Liver (tissue), 9 donors: ENCODE results near the gene CNIH2. TPM values are rescaled to one million over a fixed set of nuclear protein-coding genes. Genes with fewer than 3 reads are reported as not detected.

Source experiments
- DNase-seq: peaks from one replicate; pipeline ENCODE4 v3.0.0-alpha.2; 2017; ENCODE audit warnings: low spot score
- H3K27ac ChIP-seq, 2 donors: one replicate each; pipeline ENCODE4 v1.7.0; 2013; ENCODE audit warnings: inconsistent platforms in 2 of 2, low read length in 2 of 2, control low read depth in 1 of 2, low read depth in 1 of 2, mild to moderate bottlenecking in 1 of 2
- H3K27me3 ChIP-seq, 4 donors: one replicate each; pipeline versions ENCODE4 v1.6.1 to v1.7.0; 2013; ENCODE audit warnings: low read length in 3 of 4, inconsistent platforms in 1 of 4, mild to moderate bottlenecking in 1 of 4, moderate library complexity in 1 of 4; ENCODE audit not compliant: control insufficient read depth in 4 of 4, insufficient read depth in 4 of 4
- H3K36me3 ChIP-seq, 4 donors: one replicate each; pipeline versions ENCODE4 v1.6.1 to v1.7.0; 2013; ENCODE audit warnings: low read length in 3 of 4, mild to moderate bottlenecking in 3 of 4, low read depth in 1 of 4, moderate library complexity in 1 of 4; ENCODE audit not compliant: control insufficient read depth in 4 of 4, insufficient read depth in 3 of 4
- H3K4me1 ChIP-seq, 4 donors: one replicate each; pipeline versions ENCODE4 v1.6.1 to v1.7.0; 2013; ENCODE audit warnings: low read length in 3 of 4, mild to moderate bottlenecking in 3 of 4, moderate library complexity in 1 of 4; ENCODE audit not compliant: control insufficient read depth in 4 of 4, insufficient read depth in 4 of 4
- H3K4me3 ChIP-seq, 3 donors: one replicate each; pipeline versions ENCODE4 v1.6.1 to v1.7.0; 2013; ENCODE audit warnings: low read length in 3 of 3, control low read depth in 1 of 3, low read depth in 1 of 3, mild to moderate bottlenecking in 1 of 3
- H3K9ac ChIP-seq, 2 donors: one replicate each; pipeline ENCODE4 v1.7.0; 2013; ENCODE audit warnings: low read length in 2 of 2, mild to moderate bottlenecking in 2 of 2, moderate library complexity in 2 of 2, control low read depth in 1 of 2, low read depth in 1 of 2
- H3K9me3 ChIP-seq, 4 donors: one replicate each; pipeline versions ENCODE4 v1.6.1 to v1.7.0; 2013; ENCODE audit warnings: low read length in 3 of 4; ENCODE audit not compliant: control insufficient read depth in 4 of 4
- ATF3 ChIP-seq: IDR thresholded peaks from 2 replicates; pipeline ENCODE4 v1.6.1; 2016; ENCODE audit warnings: antibody characterized with exemption
- CTCF ChIP-seq: fragments of 150-350 bp; IDR thresholded peaks from 2 replicates; pipeline ENCODE4 v1.5.1; 2017; ENCODE audit warnings: improper control_type of control experiment, low read depth, low read length; ENCODE audit not compliant: missing input control
- EGR1 ChIP-seq, 2 donors: IDR thresholded peaks; 2 replicates each; pipeline ENCODE4 v1.6.1; 2016 to 2018; ENCODE audit warnings: antibody characterized with exemption in 2 of 2, low read depth in 2 of 2
- FOXA1 ChIP-seq: IDR thresholded peaks from 2 replicates; pipeline ENCODE4 v1.6.1; 2016; ENCODE audit warnings: antibody characterized with exemption
- FOXA2 ChIP-seq: IDR thresholded peaks from 2 replicates; pipeline ENCODE4 v1.6.1; 2016; ENCODE audit warnings: antibody characterized with exemption
- GABPA ChIP-seq, 2 donors: IDR thresholded peaks in 1 of 2; conservative IDR thresholded peaks in 1 of 2; 2 replicates each; pipeline ENCODE4 v1.6.1; 2016; ENCODE audit warnings: antibody characterized with exemption in 2 of 2, mild to moderate bottlenecking in 1 of 2, moderate library complexity in 1 of 2
- HNF4A ChIP-seq, 2 donors: conservative IDR thresholded peaks; 2 replicates each; pipeline ENCODE4 v1.6.1; 2016; ENCODE audit warnings: antibody characterized with exemption in 2 of 2, mild to moderate bottlenecking in 2 of 2
- HNF4G ChIP-seq: IDR thresholded peaks from 2 replicates; pipeline ENCODE4 v1.6.1; 2016; ENCODE audit warnings: antibody characterized with exemption
- JUND ChIP-seq, 2 donors: IDR thresholded peaks; 2 replicates each; pipeline ENCODE4 v1.6.1; 2016; ENCODE audit warnings: antibody characterized with exemption in 2 of 2
- MAX ChIP-seq: IDR thresholded peaks from 2 replicates; pipeline ENCODE4 v1.6.1; 2016; ENCODE audit warnings: antibody characterized with exemption
- NR2F2 ChIP-seq: IDR thresholded peaks from 2 replicates; pipeline ENCODE4 v1.6.1; 2016; ENCODE audit warnings: antibody characterized with exemption
- RAD21 ChIP-seq, 2 donors: IDR thresholded peaks; 2 replicates each; pipeline ENCODE4 v1.6.1; 2016; ENCODE audit warnings: antibody characterized with exemption in 2 of 2, mild to moderate bottlenecking in 2 of 2
- RXRA ChIP-seq, 2 donors: IDR thresholded peaks; 2 replicates each; pipeline ENCODE4 v1.6.1; 2017 to 2018; ENCODE audit warnings: antibody characterized with exemption in 2 of 2, mild to moderate bottlenecking in 1 of 2
- SP1 ChIP-seq: IDR thresholded peaks from 2 replicates; pipeline ENCODE4 v1.6.1; 2018; ENCODE audit warnings: antibody characterized with exemption, mild to moderate bottlenecking
- TAF1 ChIP-seq: conservative IDR thresholded peaks from 2 replicates; pipeline ENCODE4 v1.6.1; 2016; ENCODE audit warnings: antibody characterized with exemption, mild to moderate bottlenecking
- YY1 ChIP-seq: IDR thresholded peaks from 2 replicates; pipeline ENCODE4 v1.6.1; 2016; ENCODE audit warnings: antibody characterized with exemption, mild to moderate bottlenecking
- WGBS: extraction: QIAGEN DNeasy Blood & Tissue Kit; methylation state at CpG from one replicate; pipeline ENCODE4 v1.1.7; 2013; 5-methylcytosine and 5-hydroxymethylcytosine counted together
- polyA plus RNA-seq, 2 donors: library from polyadenylated mRNA; stranded (reverse) in 1 of 2; unstranded in 1 of 2; fragments of 200-250 nt in 1 of 2; fragments of >200 nt in 1 of 2; fragmentation: Nextera tagmentation in 1 of 2; extraction: Ambion mirVana in 1 of 2; gene quantifications; one replicate each; pipeline versions ENCODE4 v1.2.1 to v1.2.3, GENCODE V29; 2013 to 2015
- total RNA-seq, 2 donors: library from RNA; depleted of rRNA; stranded (reverse); fragments of >200 nt; gene quantifications; one replicate each; pipeline ENCODE4 v1.2.3, GENCODE V29; 2014
- TF ChIP-seq, protein P1 (sequence below): IDR thresholded peaks from 2 replicates; pipeline ENCODE4 v1.6.1; 2016; ENCODE audit warnings: antibody characterized with exemption, mild to moderate bottlenecking
- TF ChIP-seq, protein P2 (sequence below): IDR thresholded peaks from 2 replicates; pipeline ENCODE4 v1.6.1; 2016; ENCODE audit warnings: antibody characterized with exemption
- donor health status: healthy.
- donor health status: healthy.
- donor health status: healthy.
- donor health status: healthy.
- donor health status: healthy.

CNIH2 gene
- total RNA-seq (not detected), polyA plus RNA-seq (under 1 TPM in 1 of 2 donors, not detected in 1; 0.07 TPM)

DNA sequence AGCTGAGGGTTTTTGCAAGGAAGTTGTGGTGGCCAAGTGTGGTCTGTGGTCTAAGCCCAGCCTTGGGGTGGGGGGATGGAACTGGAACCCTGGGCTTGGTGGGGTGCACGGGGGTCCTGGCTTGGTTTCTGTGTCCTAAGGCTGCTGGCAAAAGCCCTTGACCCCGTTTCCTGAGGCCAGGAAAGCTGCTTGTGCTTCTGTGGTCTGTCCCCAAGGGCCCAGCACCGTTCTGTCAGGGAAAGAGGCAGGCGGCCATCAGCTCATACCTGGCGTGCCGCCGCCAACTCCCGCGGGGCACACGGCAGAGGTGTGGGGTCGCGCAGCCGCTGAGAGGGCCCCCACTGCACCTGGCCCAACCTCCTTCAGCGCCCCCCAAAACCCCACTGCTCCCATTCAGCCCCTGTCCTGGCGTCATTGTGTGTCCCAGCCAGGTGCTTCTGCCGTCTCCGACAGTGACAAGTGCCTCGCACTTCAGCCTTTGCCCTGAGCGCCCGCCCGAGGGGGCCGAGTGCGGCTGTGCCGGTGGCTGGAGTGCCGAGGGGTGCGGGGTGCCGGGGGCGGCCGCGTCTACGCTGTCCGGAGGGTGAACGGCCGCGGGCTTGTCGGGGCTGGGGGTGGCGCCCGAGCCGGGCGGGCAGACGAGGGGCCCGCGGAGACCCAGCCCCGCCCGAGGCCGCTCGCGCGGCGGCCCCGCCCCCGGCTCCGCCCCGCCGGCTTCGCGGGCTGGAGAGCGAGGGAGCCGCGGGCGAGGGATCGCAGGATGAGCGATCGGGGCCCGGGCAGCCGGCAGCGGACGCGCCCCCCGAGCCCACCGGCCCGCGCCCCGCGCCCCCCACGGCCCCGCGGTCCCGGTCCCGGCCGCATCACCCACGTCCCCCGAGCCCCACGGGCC, at the start of gene CNIH2:
Gene CNIH2 (plus strand): TSS at position 705 of the 892 bp plus-strand sequence. CDS start 282 bp downstream, outside the sequence.
- H3K9me3 ChIP-seq, result no peaks in the 10 kb centered on the region
- H3K27me3 ChIP-seq, result no peaks in the 10 kb centered on the region
- peak; percentile 44 for TF ChIP-seq YY1
- no peak for TF ChIP-seq GABPA (IDR thresholded peaks at IDR 0.05 in 1 of 2, conservative IDR thresholded peaks at IDR 0.05 in 1 of 2)
- no peak for TF ChIP-seq FOXA1
- no peak for TF ChIP-seq NR2F2
- no peak for TF ChIP-seq ATF3
- peak; percentile 43 to 65 for TF ChIP-seq HNF4A (conservative IDR thresholded peaks at IDR 0.05)
- no peak for TF ChIP-seq CTCF
- no peak for TF ChIP-seq MAX
- TF ChIP-seq, protein P1, sequence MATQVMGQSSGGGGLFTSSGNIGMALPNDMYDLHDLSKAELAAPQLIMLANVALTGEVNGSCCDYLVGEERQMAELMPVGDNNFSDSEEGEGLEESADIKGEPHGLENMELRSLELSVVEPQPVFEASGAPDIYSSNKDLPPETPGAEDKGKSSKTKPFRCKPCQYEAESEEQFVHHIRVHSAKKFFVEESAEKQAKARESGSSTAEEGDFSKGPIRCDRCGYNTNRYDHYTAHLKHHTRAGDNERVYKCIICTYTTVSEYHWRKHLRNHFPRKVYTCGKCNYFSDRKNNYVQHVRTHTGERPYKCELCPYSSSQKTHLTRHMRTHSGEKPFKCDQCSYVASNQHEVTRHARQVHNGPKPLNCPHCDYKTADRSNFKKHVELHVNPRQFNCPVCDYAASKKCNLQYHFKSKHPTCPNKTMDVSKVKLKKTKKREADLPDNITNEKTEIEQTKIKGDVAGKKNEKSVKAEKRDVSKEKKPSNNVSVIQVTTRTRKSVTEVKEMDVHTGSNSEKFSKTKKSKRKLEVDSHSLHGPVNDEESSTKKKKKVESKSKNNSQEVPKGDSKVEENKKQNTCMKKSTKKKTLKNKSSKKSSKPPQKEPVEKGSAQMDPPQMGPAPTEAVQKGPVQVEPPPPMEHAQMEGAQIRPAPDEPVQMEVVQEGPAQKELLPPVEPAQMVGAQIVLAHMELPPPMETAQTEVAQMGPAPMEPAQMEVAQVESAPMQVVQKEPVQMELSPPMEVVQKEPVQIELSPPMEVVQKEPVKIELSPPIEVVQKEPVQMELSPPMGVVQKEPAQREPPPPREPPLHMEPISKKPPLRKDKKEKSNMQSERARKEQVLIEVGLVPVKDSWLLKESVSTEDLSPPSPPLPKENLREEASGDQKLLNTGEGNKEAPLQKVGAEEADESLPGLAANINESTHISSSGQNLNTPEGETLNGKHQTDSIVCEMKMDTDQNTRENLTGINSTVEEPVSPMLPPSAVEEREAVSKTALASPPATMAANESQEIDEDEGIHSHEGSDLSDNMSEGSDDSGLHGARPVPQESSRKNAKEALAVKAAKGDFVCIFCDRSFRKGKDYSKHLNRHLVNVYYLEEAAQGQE, result no peak
- H3K27ac ChIP-seq, result peak within 1 kb of the TSS in 1 of 2 donors; percentile 8
- peak; percentile 57 for DNase-seq
- H3K9ac ChIP-seq, result no peak within 1 kb of the TSS
- WGBS, result 4% methylated on average over 84 of the region's 84 CpGs
- peaks cover 2 to 9% (median 6%) of the 10 kb centered on the region in 4 donors for H3K4me1 ChIP-seq
- peak within 1 kb of the TSS in 1 of 3 donors; percentile 55 for H3K4me3 ChIP-seq
- peaks cover 9 to 36% (median 22%) of the 10 kb centered on the region in 4 donors for H3K36me3 ChIP-seq

DNA sequence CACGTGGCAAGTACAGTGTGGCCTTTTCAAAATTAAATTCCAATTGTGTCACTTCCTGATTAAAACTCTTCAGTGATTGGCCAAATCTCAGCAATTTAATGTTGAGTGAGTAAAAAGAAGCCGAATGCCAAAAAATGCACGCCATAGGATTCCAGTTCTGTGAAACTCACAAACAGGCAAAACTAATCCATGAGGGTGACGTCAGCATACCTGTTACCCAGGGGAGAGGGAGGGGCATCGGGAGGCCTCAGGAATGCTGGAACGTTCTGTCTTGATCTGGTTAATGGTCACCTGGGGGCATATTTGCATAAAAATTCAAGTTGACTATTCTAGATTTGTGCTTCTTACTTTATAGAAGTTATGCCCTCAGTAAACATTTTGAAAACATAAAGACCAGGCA, 49.5 kb upstream of the CNIH2 start:
- WGBS, result 87% methylated on average over 6 of the region's 6 CpGs
- H3K27ac ChIP-seq, result no peak overlapping the region
- peaks cover 3 to 18% (median 8%) of the 10 kb centered on the region in 4 donors for H3K36me3 ChIP-seq
- H3K9me3 ChIP-seq, result no peaks in the 10 kb centered on the region
- H3K4me3 ChIP-seq, result no peak overlapping the region
- no peak overlapping the region for H3K9ac ChIP-seq
- DNase-seq, result no peak
- no peaks in the 10 kb centered on the region for H3K27me3 ChIP-seq
- no peaks in the 10 kb centered on the region for H3K4me1 ChIP-seq
- TF ChIP-seq ATF3 (no peak), RAD21 (IDR thresholded peaks at IDR 0.05) (no peak), TAF1 (no peak), JUND (IDR thresholded peaks at IDR 0.05) (no peak), NR2F2 (no peak), RXRA (IDR thresholded peaks at IDR 0.05) (no peak), MAX (no peak), EGR1 (IDR thresholded peaks at IDR 0.05; ENCODE audit: low read depth in 2 of 2) (no peak), HNF4A (conservative IDR thresholded peaks at IDR 0.05) (no peak), GABPA (IDR thresholded peaks at IDR 0.05 in 1 of 2, conservative IDR thresholded peaks at IDR 0.05 in 1 of 2) (no peak), FOXA2 (no peak), FOXA1 (no peak), SP1 (no peak), HNF4G (no peak)
- TF ChIP-seq, protein P1, result no peak
- TF ChIP-seq, protein P2, sequence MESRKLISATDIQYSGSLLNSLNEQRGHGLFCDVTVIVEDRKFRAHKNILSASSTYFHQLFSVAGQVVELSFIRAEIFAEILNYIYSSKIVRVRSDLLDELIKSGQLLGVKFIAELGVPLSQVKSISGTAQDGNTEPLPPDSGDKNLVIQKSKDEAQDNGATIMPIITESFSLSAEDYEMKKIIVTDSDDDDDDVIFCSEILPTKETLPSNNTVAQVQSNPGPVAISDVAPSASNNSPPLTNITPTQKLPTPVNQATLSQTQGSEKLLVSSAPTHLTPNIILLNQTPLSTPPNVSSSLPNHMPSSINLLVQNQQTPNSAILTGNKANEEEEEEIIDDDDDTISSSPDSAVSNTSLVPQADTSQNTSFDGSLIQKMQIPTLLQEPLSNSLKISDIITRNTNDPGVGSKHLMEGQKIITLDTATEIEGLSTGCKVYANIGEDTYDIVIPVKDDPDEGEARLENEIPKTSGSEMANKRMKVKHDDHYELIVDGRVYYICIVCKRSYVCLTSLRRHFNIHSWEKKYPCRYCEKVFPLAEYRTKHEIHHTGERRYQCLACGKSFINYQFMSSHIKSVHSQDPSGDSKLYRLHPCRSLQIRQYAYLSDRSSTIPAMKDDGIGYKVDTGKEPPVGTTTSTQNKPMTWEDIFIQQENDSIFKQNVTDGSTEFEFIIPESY, result no peak
